Stomach (tissue), 4 donors: ENCODE results near the gene NUP42.

Experiments used
- CTCF ChIP-seq, 7 experiments: fragments of 450-650 bp in 4 of 7; fragments of 200-600 bp in 3 of 7; sonication (generic) in 3 of 7; IDR thresholded peaks; one replicate each; pipeline ENCODE4 v1.5.1; 2016 to 2019; ENCODE audit warnings: antibody characterized with exemption in 7 of 7, control low read depth in 2 of 7, mild to moderate bottlenecking in 1 of 7
- POLR2A ChIP-seq, 4 donors: fragments of 450-650 bp; IDR thresholded peaks; one replicate each; pipeline ENCODE4 v1.6.1; 2016; ENCODE audit warnings: antibody characterized with exemption in 4 of 4, control low read depth in 2 of 4, mild to moderate bottlenecking in 1 of 4, moderate library complexity in 1 of 4

GRCh38 chr7:23242321-23242720 lies 60.5 kb downstream of the NUP42 start:
- no peak for TF ChIP-seq CTCF (IDR thresholded peaks at IDR 0.05)
- TF ChIP-seq POLR2A (IDR thresholded peaks at IDR 0.05), result no peak
